Glomerular visceral epithelial cell (primary cell): ENCODE results near the gene PRMT5.
A peak's percentile ranks its signal among the peaks of the same experiment; 100 is the strongest.

Experiments
- DNase-seq: peaks from one replicate; pipeline ENCODE4 v3.0.0-alpha.2; 2016; ENCODE audit errors: extremely low spot score

Gene PRMT5

GRCh38 chr14:22897357-22897756 lies 31.8 kb downstream of the PRMT5 start:
- no peak for DNase-seq

- no peak for DNase-seq
These were observed 32.4 kb downstream of the PRMT5 start for GRCh38 chr14:22896760-22897159.

DNA sequence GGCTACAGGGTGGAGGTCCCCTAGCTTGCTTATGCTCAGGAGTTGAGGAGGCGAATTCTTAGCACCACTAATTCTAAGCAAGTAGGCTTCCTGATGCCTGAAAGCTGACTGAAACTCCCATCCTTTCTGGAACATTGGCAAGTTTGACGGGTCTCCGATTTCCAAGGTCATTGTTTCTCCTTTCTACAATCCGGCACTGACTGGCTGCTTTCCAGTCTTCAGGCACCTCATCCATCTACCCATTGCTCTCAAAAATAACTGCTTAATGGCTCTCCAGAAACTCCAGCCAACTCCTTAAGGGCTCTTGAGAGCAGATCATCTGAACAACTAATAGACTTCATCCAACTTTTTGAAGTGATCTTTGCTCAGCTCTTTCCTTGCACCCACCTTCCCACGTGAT lies 32.8 kb downstream of the PRMT5 start:
- DNase-seq = no peak

- no peak for DNase-seq
These were observed 33.8 kb downstream of the PRMT5 start for GRCh38 chr14:22895402-22895801.

GRCh38 chr14:22893706-22894105 lies 35.5 kb downstream of the PRMT5 start:
- DNase-seq = no peak

DNA sequence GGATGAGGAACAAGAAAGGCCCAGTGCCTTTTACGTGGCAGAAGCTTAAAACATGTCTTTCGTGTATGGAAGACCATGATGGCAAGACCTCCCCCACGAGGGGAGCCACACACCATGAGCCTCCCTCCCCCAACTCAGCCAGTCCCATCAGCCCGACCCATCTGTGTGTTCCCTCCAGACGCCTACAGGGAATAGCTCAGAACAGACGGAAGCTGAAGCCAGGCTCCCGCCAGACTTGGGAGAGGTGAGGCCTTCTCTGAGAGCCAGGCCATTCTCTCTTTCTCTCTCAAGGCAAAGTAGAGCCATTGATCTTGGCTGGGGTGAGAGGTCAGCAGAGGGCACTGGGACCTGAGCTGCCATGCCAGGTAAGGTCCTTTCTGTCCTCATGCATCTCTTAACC lies 36.7 kb downstream of the PRMT5 start:
- no peak for DNase-seq

DNA sequence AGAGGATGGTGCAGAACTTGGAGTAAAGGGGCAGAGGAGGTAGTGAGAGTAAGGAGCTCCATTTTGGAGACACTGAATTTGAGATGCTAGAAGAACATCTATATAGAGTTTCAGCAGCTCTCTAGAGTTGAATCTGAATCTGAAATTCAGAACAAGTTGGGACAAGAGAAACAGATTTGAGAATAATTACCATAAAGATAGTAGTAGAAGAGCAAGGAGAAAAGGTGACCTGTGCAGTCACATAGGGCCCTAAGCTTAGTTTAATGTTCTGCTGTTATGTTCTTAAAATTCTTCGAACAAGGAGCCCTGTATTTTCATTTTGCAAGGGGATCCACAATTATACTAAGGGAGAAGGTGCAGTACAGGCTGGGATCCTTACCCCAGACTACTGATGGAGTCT lies 38.8 kb downstream of the PRMT5 start:
- DNase-seq = no peak

- DNase-seq = no peak
These were observed 40.5 kb downstream of the PRMT5 start for GRCh38 chr14:22888662-22889061.

GRCh38 chr14:22887990-22888378 lies 41.2 kb downstream of the PRMT5 start:
- no peak for DNase-seq

GRCh38 chr14:22887260-22887989 lies 41.8 kb downstream of the PRMT5 start:
- DNase-seq = peak; percentile 90

DNA sequence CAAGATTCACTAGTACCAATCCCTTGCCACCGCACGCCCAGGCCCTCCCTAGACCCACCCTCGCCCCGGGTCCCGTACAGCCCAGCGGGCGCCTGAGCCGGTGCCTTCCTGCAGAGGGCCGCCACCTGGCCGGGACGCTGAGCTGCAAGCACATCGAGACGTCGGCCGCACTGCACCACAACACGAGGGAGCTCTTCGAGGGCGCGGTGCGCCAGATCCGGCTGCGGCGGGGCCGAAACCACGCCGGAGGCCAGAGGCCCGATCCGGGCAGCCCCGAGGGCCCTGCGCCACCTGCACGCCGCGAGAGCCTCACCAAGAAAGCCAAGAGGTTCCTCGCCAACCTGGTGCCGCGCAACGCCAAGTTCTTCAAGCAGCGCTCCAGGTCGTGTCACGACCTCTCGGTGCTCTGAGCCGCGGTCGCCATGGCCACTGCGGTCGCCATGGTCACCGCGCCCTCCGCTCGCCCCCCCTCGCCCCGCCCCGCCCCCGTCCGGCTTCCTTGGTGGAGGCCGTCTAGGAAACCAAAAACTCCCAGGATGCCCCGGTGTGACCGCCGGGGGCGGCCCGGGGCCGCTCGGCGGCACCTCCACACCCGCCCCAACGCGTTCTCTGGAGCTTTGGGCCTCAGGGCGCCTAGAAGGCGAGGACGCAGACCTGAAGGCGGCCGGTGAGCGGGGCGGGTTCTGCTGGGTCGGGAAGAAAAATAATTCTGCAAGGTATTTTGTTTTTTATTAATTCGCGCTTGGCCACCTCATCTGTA lies 42.5 kb downstream of the PRMT5 start:
- DNase-seq = peak; percentile 70

- DNase-seq = no peak
These were observed 43.2 kb downstream of the PRMT5 start for GRCh38 chr14:22885975-22886374.

- DNase-seq = no peak
These were observed 44.2 kb downstream of the PRMT5 start for GRCh38 chr14:22884738-22885523.

DNA sequence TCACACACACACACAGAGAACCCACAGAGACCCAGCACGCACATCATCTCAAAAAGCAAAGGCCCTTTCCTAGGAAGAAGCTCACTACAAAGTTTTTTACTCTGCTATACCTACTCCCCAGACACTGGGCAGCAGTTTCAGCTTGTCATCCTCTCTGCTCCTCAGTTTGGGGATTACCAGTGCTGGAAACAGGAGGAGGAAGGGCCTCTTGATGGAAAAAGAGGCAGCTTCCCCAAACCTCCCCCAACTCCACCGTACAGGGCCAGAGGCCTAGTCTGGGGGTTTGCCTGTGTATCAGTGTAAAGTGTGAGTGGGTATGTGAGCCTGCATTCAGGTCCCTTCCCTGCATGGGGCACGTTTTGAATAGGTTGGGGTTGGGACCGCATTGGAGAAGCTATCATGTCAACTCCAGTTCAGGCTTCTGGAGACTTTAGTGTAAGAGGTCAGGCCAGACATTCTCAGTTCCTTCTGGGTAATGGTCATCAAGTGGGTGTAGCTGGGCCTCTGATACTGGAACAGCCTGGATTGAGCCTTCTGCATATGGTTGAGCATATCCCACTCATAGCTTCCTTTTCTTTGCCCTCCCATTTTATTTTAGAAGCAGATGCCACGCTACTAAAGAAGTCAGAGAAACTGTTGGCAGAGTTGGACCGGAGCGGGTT lies 45.0 kb downstream of the PRMT5 start:
- no peak for DNase-seq

DNA sequence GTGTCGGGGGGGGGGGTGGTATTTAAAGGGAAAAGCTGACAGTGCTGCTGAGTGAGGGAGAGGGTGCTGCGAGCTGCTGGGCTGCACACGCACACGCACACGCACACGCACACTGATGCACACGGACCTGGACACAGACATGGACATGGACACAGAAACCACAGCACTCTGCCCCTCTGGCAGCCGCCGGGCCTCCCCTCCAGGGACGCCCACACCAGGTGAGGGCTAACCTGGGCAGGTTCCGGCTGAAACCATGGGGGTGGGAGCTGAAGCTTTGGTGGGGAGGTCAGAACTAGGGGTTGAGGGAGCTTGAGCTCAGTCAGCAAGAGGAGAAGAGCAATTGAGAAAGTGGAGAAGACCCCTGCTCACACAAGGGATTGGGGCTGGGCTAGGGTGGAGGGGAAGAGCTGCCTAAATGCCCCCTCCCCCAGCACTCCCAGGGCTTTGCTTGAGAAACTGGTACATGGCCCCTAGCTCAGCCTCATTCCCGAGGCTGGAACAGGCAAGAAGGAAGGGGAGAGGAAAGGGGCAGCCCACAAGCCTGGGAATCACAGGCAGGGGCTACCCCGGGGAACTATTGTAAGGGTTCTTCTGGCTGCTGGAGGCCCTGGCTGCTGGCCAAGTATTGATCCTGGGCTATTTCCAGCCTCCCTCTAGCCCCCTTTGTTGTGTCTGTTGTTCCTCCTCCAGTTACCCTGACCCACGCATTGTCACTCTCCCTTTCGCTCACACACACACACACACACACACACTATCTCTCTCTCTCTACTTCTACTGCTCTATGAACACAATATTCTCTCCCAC lies 45.8 kb downstream of the PRMT5 start, which contains the start of gene REM2:
TSS of gene REM2 (plus strand) at position 50 of the 804 bp plus-strand sequence. CDS start at position 116, 66 bp downstream.
- DNase-seq = no peak

DNA sequence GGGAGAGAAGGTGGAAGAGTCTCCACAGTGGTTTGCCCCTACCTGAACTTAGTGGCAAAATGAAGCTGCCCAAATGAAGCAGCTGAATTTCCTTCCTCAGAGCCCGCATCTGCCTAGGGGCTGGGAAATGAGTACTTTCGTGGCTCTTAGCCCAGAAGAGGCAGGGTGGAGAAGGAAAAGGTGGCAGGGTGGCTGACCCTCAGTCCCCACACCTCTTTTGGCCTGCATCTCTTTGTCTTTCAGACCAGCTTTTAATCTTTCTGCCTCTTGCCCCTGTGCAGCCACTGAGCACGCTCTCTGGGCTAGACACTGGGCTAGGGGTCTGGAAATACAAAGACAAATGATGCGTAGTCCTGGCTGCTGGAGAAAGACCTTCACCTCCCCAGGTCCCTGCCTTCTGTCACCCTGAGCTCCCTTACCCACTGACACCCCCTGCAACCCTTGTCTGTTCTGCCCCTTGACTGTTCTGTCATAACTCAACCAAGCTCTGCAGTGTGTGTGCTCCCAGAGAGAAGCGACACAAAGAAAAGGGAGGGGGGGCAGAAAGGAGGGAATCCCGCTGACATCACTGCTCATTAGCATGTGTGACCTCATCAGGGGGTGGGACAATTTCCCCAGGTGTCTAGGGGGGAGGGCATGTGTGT lies 46.5 kb downstream of the PRMT5 start:
- DNase-seq = peak; percentile 56

DNA sequence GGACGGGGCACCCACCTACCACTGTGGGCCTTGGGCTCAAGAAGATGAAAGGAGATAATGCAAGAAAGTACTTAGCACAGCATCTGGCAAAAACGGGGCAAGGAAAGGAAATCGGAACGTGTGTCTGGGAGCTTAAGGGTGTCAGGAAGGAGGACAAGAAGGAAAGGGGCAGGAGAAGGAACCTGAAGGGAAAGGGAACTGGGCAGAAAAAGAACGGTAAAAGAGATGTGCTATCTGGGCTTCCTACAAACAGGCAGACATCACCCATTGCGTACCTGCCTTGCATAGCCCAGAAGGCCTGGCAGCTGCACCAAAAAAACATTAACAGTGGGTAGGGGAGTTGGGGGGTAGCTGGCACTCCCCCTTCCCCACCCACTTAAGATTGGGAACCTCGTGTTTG lies 47.1 kb downstream of the PRMT5 start:
- DNase-seq = no peak

DNA sequence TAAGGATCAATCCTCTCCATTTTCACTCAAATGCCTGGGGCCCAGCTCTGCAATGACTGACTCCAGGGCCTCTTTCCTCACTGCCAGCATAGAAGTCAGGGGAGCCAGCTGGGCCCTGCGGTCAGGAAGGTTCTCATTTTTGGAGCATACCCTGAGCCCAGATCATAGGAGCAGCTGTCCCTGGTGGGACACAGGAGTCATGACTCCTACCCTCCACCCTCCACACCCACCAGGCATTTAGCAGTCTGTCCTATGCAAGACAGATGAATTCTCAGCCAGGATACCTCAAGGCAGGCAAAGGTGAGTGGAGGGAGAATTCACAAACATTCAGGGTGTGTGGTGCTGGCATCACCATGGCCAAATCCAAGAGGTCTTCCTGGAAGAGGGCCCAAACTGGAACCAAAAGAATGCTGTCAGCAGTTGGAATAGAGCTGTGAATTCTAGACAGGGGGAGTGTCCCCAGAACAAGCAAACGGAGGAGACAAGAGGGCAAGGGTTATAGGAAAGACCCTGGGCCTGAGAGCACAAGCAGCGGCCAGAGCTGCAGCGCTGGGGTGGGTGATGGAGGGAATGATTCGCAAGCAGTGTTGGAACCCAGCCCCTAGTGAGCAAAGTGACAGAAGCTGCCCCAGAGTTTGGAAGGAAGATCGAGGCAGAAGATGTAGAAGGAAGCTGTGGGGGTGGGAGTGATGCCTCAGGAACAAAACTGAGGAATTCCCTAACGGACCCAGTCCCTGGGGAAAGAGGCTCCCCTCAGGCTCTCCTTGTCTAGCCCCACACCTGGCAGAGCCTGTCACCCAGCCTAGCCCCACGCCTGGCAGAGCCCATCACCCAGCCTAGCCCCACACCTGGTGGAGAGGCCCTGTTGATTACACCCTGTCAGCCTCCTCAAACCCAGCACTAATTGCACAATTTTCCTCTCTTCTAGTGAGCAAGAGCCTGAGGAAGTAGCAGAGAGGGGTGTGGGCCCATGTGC lies 50.6 kb downstream of the PRMT5 start:
- no peak for DNase-seq

GRCh38 chr14:22877000-22877501 lies 52.1 kb downstream of the PRMT5 start:
- no peak for DNase-seq
